K562 (cell line): ENCODE results near the gene PLA2G2C. TPM values are rescaled to one million over a fixed set of nuclear protein-coding genes. Genes with fewer than 3 reads are reported as not detected.

Experiments used
- ELK3 ChIP-seq: fragments of 450-650 bp; formaldehyde crosslinking; IDR thresholded peaks from 2 replicates; pipeline ENCODE4 v1.4.0; 2020; ENCODE audit warnings: mild to moderate bottlenecking
- HMGN3 ChIP-seq: IDR thresholded peaks from 2 replicates; pipeline ENCODE4 v1.6.1; 2011; ENCODE audit warnings: borderline replicate concordance, low read depth, mild to moderate bottlenecking, mixed read lengths, low read length; ENCODE audit not compliant: insufficient read length; ENCODE audit errors: extremely low read depth
- MED1 ChIP-seq: sonication (generic); formaldehyde crosslinking; IDR thresholded peaks from 2 replicates; pipeline ENCODE4 v1.8.1; 2023; ENCODE audit warnings: missing genetic modification reagents, borderline replicate concordance
- MEF2A ChIP-seq: IDR thresholded peaks from 2 replicates; pipeline ENCODE4 v1.6.1; 2011; ENCODE audit warnings: low read depth, mild to moderate bottlenecking, low read length, moderate library complexity; ENCODE audit not compliant: control insufficient read depth
- MEF2D ChIP-seq: conservative IDR thresholded peaks from 2 replicates; pipeline ENCODE4 v1.6.1; 2016; ENCODE audit warnings: low read depth, missing genetic modification characterization, missing compliant biosample characterization
- MEIS2 ChIP-seq: fragments of 450-650 bp; IDR thresholded peaks from 2 replicates; pipeline ENCODE4 v1.6.1; 2014; ENCODE audit warnings: mild to moderate bottlenecking; ENCODE audit not compliant: partially characterized antibody
- MLX ChIP-seq, 2 experiments: fragments of 450-650 bp in 1 of 2; sonication (generic) in 1 of 2; formaldehyde crosslinking; conservative IDR thresholded peaks; 2 replicates each; pipeline versions ENCODE4 v1.4.0 to v1.8.1; 2020 to 2022; ENCODE audit warnings: mild to moderate bottlenecking in 1 of 2, missing genetic modification reagents in 1 of 2
- MTF1 ChIP-seq: fragments of 250-450 bp; sonication (Bioruptor Pico); IDR thresholded peaks from 2 replicates; pipeline ENCODE4 v1.9.0; 2021; ENCODE audit warnings: moderate library complexity, mild to moderate bottlenecking, inconsistent platforms, borderline replicate concordance
- NFIX ChIP-seq: fragments of 250-450 bp; sonication (Bioruptor Pico); IDR thresholded peaks from 2 replicates; pipeline ENCODE4 v1.4.0; 2020; ENCODE audit warnings: low read depth, mild to moderate bottlenecking, moderate library complexity
- PCBP2 ChIP-seq: fragments of 200-400 bp; formaldehyde crosslinking; IDR thresholded peaks from 2 replicates; pipeline ENCODE4 v1.6.1; 2018; ENCODE audit warnings: low read length, low read depth, mild to moderate bottlenecking, moderate library complexity; ENCODE audit not compliant: poor library complexity, severe bottlenecking
- PTBP1 ChIP-seq: fragments of 200-400 bp; formaldehyde crosslinking; IDR thresholded peaks from 2 replicates; pipeline ENCODE4 v1.6.1; 2017; ENCODE audit warnings: low read depth, low read length
- RBM39 ChIP-seq: fragments of 200-400 bp; formaldehyde crosslinking; optimal IDR thresholded peaks from 2 replicates; pipeline ENCODE3; 2018; ENCODE audit warnings: low read depth, low read length
- TAF1 ChIP-seq: IDR thresholded peaks from 2 replicates; pipeline ENCODE4 v1.6.1; 2011; ENCODE audit warnings: mild to moderate bottlenecking, low read length, moderate library complexity; ENCODE audit not compliant: insufficient read depth, control insufficient read depth, severe bottlenecking; ENCODE audit errors: extremely low read depth
- TAF7 ChIP-seq: fragments of 450-650 bp; IDR thresholded peaks from 2 replicates; pipeline ENCODE4 v1.6.1; 2016; ENCODE audit warnings: missing genetic modification characterization, missing compliant biosample characterization
- TCFL5 ChIP-seq: fragments of 250-450 bp; sonication (Bioruptor Pico); conservative IDR thresholded peaks from 2 replicates; pipeline ENCODE4 v1.6.1; 2021; ENCODE audit warnings: mild to moderate bottlenecking, moderate library complexity, matching md5 sums
- ZBTB26 ChIP-seq: fragments of 450-650 bp; formaldehyde crosslinking; IDR thresholded peaks from 2 replicates; pipeline ENCODE4 v1.4.0; 2022; ENCODE audit warnings: missing genetic modification characterization
- ZBTB7A ChIP-seq: IDR thresholded peaks from 2 replicates; pipeline ENCODE4 v1.6.1; 2011; ENCODE audit warnings: low read depth, mild to moderate bottlenecking, low read length, moderate library complexity, borderline replicate concordance; ENCODE audit not compliant: control insufficient read depth
- ZFP36 ChIP-seq: fragments of 150-350 bp; IDR thresholded peaks from 2 replicates; pipeline ENCODE4 v1.6.1; 2018; ENCODE audit warnings: low read length, low read depth; ENCODE audit not compliant: partially characterized antibody
- ZNF12 ChIP-seq: sonication (generic); formaldehyde crosslinking; IDR thresholded peaks from 2 replicates; pipeline ENCODE4 v1.4.0; 2020; ENCODE audit warnings: mild to moderate bottlenecking, missing genetic modification reagents
- ZNF121 ChIP-seq: sonication (generic); formaldehyde crosslinking; conservative IDR thresholded peaks from 2 replicates; pipeline ENCODE4 v1.8.0; 2022; ENCODE audit warnings: missing genetic modification reagents
- ZNF444 ChIP-seq: fragments of 250-450 bp; sonication (Bioruptor Pico); IDR thresholded peaks from 2 replicates; pipeline ENCODE4 v1.4.0; 2020; ENCODE audit warnings: mild to moderate bottlenecking, moderate library complexity
- ZNF780A ChIP-seq: fragments of 250-450 bp; sonication (Bioruptor Pico); IDR thresholded peaks from 2 replicates; pipeline ENCODE4 v1.5.0; 2021; ENCODE audit warnings: mild to moderate bottlenecking
- ZZZ3 ChIP-seq: fragments of 450-650 bp; IDR thresholded peaks from 2 replicates; pipeline ENCODE4 v1.6.1; 2016; ENCODE audit warnings: antibody characterized with exemption, mild to moderate bottlenecking, moderate library complexity
- polyA plus RNA-seq, 8 experiments: library from polyadenylated mRNA; depleted of rRNA in 4 of 8; stranded (reverse) in 5 of 8; unstranded in 3 of 8; fragments of >200 nt; fragmentation: Nextera tagmentation in 2 of 8; fragmentation: Illumina TruSeq in 1 of 8; extraction: Ambion mirVana in 2 of 8; extraction: Trizol in 1 of 8; gene quantifications; 2 replicates each; pipeline versions ENCODE4 v1.2.1 to v1.2.3, GENCODE V29; 2011 to 2014; ENCODE audit warnings: inconsistent platforms in 1 of 8, missing spikeins in 1 of 8
- total RNA-seq, 7 experiments: library from RNA; depleted of rRNA in 6 of 7; stranded (reverse); fragments of >200 nt in 6 of 7; fragmentation: Illumina TruSeq in 2 of 7; extraction: Trizol in 2 of 7; gene quantifications; 2 replicates each; pipeline versions ENCODE4 v1.2.1 to v1.2.3, GENCODE V29; 2011 to 2021; ENCODE audit warnings: low replicate concordance in 1 of 7
- TF ChIP-seq, protein P1 (sequence below): sonication (generic); formaldehyde crosslinking; IDR thresholded peaks from 2 replicates; pipeline ENCODE4 v1.8.0; 2022; ENCODE audit warnings: mild to moderate bottlenecking, missing genetic modification reagents, borderline replicate concordance

Gene PLA2G2C
- total and polyA plus RNA-seq, 9 of the 15 experiments (the other 6 are each of a cell fraction or from before 2014, with no cell fraction given), result 0.14 to 0.49 (median 0.21) TPM

- TF ChIP-seq ZBTB7A, result no peak
- TF ChIP-seq ZNF121 (CRISPR knock-in tag), result no peak
- no peak for TF ChIP-seq MTF1
- TF ChIP-seq ZNF780A (CRISPR knock-in tag), result no peak
- TF ChIP-seq, protein P1, sequence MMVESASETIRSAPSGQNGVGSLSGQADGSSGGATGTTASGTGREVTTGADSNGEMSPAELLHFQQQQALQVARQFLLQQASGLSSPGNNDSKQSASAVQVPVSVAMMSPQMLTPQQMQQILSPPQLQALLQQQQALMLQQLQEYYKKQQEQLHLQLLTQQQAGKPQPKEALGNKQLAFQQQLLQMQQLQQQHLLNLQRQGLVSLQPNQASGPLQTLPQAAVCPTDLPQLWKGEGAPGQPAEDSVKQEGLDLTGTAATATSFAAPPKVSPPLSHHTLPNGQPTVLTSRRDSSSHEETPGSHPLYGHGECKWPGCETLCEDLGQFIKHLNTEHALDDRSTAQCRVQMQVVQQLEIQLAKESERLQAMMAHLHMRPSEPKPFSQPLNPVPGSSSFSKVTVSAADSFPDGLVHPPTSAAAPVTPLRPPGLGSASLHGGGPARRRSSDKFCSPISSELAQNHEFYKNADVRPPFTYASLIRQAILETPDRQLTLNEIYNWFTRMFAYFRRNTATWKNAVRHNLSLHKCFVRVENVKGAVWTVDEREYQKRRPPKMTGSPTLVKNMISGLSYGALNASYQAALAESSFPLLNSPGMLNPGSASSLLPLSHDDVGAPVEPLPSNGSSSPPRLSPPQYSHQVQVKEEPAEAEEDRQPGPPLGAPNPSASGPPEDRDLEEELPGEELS (CRISPR knock-in tag), result no peak
- no peak for TF ChIP-seq TAF7
- no peak for TF ChIP-seq ZNF12 (CRISPR knock-in tag)
- no peak for TF ChIP-seq PTBP1
- TF ChIP-seq HMGN3, result no peak
- TF ChIP-seq ZZZ3, result no peak
- TF ChIP-seq TCFL5 (CRISPR knock-in tag), result no peak
- TF ChIP-seq MEF2A, result no peak
- TF ChIP-seq ELK3, result no peak
- no peak for TF ChIP-seq ZFP36
- TF ChIP-seq NFIX, result peak; percentile 79
- TF ChIP-seq MEF2D (tag), result no peak
- no peak for TF ChIP-seq RBM39
- no peak for TF ChIP-seq ZBTB26
- no peak for TF ChIP-seq ZNF444
- TF ChIP-seq MLX (CRISPR knock-in tag; conservative IDR thresholded peaks at IDR 0.05), result no peak
- no peak for TF ChIP-seq TAF1
- TF ChIP-seq MED1, result no peak
- no peak for TF ChIP-seq MEIS2
- TF ChIP-seq PCBP2, result no peak
These were observed 26.5 kb upstream of the PLA2G2C start (continued) for GRCh38 chr1:20212685-20213331.
